Keratinocyte (primary cell): ENCODE data around the gene NFASC.

Source experiments
- CTCF ChIP-seq, 3 experiments: IDR thresholded peaks in 1 of 3; conservative IDR thresholded peaks in 1 of 3; optimal IDR thresholded peaks in 1 of 3; 2 replicates in 2 of 3; 3 replicates in 1 of 3; pipeline versions ENCODE3 to v1.5.1; 2011; ENCODE audit warnings: low read length in 3 of 3, mild to moderate bottlenecking in 3 of 3, moderate library complexity in 2 of 3, control low read depth in 1 of 3, inconsistent platforms in 1 of 3; ENCODE audit not compliant: insufficient read depth in 2 of 3; ENCODE audit errors: extremely low read depth in 1 of 3
- EZH2 ChIP-seq: IDR thresholded peaks from one replicate; pipeline ENCODE4 v1.6.1; 2012; ENCODE audit warnings: inconsistent platforms, mild to moderate bottlenecking, low read length, moderate library complexity

GRCh38 chr1:204988196-204988595 is 117.5 kb downstream of the NFASC start:
- TF ChIP-seq CTCF (optimal IDR thresholded peaks at IDR 0.05 in 1 of 3, IDR thresholded peaks at IDR 0.05 in 1 of 3, conservative IDR thresholded peaks at IDR 0.05 in 1 of 3; ENCODE audit: extremely low read depth in 1 of 3, insufficient read depth in 2 of 3, low read length in 3 of 3) = no peak
- no peak for TF ChIP-seq EZH2
